Stimulated activated CD4-positive, alpha-beta T cell treated with anti-CD3 and anti-CD28 coated beads, TNF-alpha, amount 100 ng/mL, for 48 hours (primary cell): ENCODE results near the gene UNKL.
"Not testable (repeated sequence)": the region's sequence is repeated elsewhere in the genome, so short reads cannot be mapped to it uniquely, and the experiment has no call there.

ENCODE experiments used
- DNase-seq, 3 donors: peaks; one replicate each; pipeline ENCODE4 v3.0.0-alpha.2; 2020; ENCODE audit warnings: low read depth in 3 of 3

UNKL gene

GRCh38 chr16:1338855-1339675 lies 75.4 kb downstream of the UNKL start:
- no peak for DNase-seq

DNA sequence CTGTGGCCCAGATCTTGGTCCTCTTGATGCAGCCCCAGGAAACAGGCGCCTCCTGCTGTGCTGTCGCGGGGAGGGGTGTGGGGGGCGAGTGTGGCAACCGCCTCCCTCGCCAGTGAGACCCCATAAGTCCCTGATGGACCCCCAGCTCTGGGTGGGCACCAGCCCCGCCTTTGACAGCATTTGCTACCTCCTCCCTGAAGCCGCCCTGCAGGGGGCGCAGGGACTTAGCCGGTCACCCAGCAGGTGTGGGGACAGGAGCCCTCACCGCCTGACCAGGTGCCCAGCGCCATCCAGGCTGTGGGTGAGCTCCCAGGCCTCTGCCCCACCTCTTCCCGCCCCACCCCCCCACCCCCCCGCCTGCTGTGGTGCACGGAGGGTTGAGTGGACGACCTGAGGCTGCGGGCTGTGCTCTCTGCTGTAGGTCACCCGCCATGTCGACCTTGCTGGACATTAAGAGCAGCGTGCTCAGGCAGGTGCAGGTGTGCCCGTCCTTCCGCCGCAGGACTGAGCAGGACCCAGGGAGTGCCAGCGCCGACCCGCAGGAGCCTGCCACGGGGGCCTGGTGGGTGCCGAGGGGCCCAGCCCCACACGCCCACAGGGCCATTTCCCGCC lies 76.3 kb downstream of the UNKL start:
- no peak for DNase-seq

GRCh38 chr16:1337486-1337885 lies 77.0 kb downstream of the UNKL start:
- no peak for DNase-seq

DNA sequence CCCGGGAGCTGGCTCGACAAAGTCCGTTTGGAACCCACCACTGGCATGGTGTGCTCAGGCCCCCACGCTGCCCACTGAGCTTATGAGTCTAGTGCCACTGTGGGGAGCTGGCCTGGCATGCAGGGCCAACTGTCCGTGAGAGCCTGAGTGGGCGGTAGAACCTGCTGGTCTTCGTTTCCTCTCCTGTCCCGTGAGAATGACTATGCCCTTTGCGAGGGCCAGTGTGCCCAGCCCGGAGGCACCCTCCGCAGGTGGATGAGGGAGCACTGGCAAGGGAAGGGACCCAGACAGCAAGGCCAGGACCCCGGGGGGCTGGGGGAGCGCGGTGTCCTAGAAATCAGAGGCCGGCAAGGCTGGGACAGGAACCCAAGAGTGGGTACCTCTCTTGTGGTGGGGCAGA lies 77.9 kb downstream of the UNKL start:
- no peak for DNase-seq

DNA sequence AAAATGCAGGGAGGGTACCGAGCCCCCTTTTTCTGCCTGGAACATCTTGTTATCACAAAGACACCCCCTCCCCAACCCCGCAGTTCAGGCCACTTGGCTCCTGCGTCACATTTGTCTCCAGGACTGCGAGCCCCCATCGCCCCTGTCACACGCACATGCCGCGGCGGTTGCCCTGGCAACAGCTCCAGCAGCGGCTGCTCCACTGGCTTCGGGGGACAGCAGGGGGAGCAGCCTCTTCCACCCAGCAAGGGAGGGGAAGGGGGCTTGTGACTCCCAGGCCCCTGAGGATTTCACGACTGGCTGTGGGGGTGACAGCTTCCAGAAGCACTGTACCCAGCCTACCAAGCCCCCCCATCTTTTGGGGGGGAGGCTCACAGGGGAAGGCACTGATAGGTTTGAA lies 78.5 kb downstream of the UNKL start:
- DNase-seq, result no peak

DNA sequence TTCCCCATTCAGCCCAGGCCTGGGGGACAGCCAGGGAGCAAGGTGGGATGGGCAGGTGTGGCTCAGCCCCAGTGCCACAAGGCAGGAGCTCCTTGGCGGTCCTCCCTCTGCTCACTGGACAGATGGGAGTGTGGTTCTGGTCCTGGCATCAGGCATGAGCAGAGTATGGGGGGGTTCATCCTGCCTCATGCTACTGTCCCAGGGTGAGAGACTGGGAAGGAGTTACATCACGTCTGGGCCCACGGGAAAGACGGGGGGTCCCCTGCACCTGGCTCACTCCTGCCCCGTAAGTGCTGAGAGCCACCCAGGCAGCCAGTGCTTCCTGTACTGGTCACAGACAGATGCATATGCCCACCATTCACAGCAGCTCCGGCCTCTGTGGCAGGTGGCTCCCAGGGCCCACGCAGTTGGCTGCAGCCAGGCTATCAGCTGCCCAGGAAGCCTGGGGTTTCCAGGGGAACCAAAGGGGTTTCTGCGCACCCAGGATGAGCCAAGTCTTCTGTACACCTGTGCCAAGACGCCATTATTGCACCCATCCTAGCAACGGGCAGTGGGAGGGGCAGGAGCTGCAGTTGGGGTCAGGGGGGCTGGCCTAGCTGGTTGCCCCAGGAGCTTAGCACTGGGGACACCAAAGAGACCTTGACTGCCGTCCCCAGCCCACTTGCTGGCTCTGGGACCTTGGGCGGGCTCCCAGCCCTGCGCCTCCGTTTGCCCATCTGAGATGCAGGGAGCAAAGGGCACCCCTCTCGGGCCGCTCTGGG lies 79.1 kb downstream of the UNKL start:
- no peak for DNase-seq

DNA sequence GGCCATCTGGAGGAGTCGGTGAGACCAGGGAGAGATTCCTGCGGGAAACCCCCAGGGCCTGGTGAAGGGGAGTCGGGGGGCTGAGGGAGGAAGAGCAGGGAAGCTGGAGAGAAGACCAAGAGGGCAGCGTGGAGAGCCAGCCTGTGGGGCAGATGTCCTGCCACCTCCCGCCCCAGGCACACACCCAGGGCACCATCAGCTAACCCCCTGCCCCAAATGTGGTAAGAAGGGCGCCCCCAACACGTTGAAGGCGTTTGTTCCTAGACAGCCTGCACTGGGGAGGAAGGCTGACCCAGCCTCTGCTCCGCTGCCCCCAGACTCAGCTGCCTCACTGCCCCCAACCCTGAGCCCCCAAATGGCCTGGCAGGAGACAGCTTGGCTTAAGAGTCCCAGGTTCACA lies 79.8 kb downstream of the UNKL start:
- no peak for DNase-seq

- DNase-seq, result no peak
These were observed 80.4 kb downstream of the UNKL start for GRCh38 chr16:1333854-1334700.

DNA sequence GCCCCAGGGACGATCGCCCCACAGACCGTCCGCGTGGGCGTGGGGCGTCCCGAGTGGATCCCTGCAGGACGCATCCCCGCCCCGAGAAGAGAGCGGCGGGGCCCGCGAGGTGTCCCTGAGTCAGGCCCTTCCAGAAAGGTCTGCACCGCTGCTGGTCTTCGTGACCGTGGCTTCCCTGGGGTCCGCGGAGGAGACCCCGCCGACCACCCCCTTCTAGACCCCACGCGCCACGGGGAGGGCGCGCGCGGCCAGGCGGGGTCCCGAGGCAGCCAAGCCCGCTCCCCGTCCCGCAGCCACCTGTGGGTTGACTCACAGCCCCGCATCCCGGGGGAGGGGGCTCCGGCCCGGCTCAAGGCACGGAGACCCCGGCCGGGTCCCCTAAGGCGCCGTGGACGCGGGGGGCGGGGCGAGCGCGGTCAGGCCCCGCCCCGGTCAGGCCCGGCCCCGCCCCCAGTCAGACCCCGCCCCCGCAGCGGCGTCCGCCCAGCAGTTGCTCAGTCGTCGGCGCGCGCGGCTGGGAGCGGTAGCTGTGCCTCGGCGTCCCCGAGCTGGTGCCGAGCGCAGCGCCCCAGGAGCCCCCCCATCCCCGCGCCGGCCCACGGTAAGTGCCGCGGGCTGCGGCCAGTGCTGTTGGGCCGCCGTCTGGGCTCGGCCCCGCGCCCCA lies 81.2 kb downstream of the UNKL start, which contains the start of gene BAIAP3:
Gene BAIAP3, plus strand, starts transcription at position 497 of the 664 bp plus-strand sequence. CDS start 4,905 bp downstream, outside the sequence.
- peak in 2 of 3 donors; percentile 39 to 59 for DNase-seq

DNA sequence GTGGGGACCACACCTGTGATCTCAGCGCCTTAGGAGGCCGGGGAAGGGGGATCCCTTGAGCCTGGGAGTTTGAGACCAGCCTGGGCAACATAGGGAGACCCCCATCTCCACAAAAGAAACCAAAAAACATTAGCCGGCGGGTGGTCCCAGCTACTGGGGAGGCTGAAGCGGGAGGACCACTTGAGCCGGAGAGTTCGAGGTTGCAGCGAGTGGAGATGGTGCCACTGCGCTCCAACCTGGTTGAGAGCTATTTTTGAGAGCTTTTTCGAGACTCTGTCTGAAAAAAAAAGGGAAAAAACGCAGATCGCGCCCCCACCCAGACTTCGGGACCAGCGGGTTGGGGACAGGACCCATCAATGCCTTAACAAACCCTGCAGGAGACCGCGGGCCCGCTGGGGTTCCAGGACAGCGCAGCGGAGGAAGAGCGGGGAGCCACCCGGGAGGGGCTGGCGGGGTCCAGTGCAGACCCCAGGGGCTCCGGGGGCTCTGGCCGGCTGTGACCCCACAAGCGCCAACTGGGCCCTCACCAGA lies 81.8 kb downstream of the UNKL start:
- no peak for DNase-seq

- DNase-seq, result no peak
These were observed 82.5 kb downstream of the UNKL start for GRCh38 chr16:1331712-1332617.

DNA sequence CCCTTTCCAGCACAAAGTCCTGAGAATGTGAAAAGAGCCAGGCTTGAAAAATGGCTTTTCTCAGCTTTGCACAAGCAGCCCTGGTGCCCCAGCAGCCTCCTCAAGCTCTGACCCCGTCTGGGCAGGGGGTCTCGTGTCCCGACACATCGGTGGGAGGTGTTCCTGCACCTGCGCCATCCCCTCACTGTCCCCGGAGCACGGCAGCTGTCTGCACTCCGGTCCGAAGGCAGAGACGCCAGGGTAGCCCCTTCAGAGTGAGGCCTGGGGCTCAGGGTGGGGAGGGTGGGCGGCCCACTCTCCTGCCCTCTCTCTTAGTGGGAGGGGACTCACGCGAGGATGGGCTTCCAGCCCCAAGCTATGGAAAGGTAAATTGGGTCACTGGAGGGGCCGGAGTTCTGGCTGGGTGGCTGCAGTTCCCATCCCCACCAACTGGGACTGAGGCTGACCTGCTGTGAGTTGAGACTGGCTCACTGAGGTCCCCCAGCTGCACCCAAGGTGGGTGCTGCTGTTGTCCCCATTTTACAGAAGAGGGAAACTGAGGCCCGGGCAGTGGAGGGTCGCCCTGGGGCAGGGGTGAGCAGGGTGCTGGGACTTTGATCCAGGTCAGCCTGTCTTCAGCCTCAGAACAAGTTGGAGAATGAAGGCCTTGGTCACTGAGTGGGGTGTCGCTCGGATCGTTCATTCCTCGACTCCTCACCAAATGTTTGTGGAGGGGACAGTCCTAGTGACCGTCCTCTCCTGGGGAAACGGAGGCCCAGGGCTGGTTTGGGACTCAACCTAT lies 83.4 kb downstream of the UNKL start:
- DNase-seq, result no peak

- no peak for DNase-seq
These were observed 84.1 kb downstream of the UNKL start for GRCh38 chr16:1330260-1330914.

DNA sequence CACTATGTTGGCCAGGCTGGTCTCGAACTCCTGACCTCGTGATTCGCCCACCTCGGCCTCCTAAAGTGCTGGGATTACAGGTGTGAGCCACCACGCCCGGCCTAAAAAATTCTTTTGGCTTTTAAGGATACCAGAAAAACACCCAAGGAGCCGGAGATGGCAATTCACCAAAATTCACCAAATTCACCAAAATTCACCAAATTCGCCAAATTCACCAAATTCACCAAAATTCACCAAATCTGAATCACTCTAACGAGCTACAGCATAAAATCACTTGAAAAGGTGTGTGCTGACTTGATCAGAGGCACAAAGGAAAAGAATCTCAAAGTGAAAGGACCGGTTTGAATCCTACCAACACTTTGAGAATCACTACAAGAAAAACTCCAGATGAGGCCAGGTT lies 85.5 kb downstream of the UNKL start:
- not testable (repeated sequence) for DNase-seq

GRCh38 chr16:1328136-1328535 lies 86.4 kb downstream of the UNKL start:
- not testable (repeated sequence) for DNase-seq

DNA sequence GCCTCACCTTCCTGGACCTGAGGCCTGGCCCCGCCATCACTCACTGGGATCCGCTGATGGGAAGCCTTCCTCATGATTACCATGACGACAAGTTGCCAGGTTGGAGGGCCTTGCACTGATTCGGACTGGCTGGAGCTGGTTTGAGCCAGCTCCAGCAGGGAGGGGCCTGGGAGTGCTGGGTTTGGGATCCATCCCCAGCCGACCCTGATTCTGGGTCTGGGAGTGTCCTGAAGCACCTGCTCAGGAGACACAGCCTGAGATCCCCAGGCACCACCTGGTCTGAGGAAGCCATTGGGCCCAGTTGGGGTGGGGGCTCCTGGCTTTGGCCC lies 86.9 kb downstream of the UNKL start:
- DNase-seq, result no peak

GRCh38 chr16:1326946-1327618 lies 87.4 kb downstream of the UNKL start:
- DNase-seq, result no peak

- no peak for DNase-seq
These were observed 88.1 kb downstream of the UNKL start for GRCh38 chr16:1326391-1326790.
